Endothelial cell of umbilical vein (primary cell): ENCODE measurements around the gene SNX9.
"Not testable (repeated sequence)": the region's sequence is repeated elsewhere in the genome, so short reads cannot be mapped to it uniquely, and the experiment has no call there.

Experiments
- EZH2 ChIP-seq: IDR thresholded peaks from 2 replicates; pipeline ENCODE4 v1.6.1; 2012; ENCODE audit warnings: borderline replicate concordance, low read depth, mild to moderate bottlenecking, moderate library complexity, low read length, inconsistent platforms; ENCODE audit not compliant: severe bottlenecking
- POLR2AphosphoS5 ChIP-seq: IDR thresholded peaks from 2 replicates; pipeline ENCODE4 v1.6.1; 2012; ENCODE audit warnings: low read depth, mild to moderate bottlenecking, control low read depth, low read length, moderate library complexity; ENCODE audit not compliant: insufficient read depth
- TF ChIP-seq, protein P1 (sequence below), 2 donors: IDR thresholded peaks; 1 replicate in 1 of 2; 2 replicates in 1 of 2; pipeline ENCODE4 v1.5.1; 2011; ENCODE audit warnings: low read length in 2 of 2, mild to moderate bottlenecking in 2 of 2, moderate library complexity in 2 of 2, control low read depth in 1 of 2, inconsistent platforms in 1 of 2, low read depth in 1 of 2; ENCODE audit not compliant: insufficient read depth in 1 of 2; ENCODE audit errors: extremely low read depth in 1 of 2

DNA sequence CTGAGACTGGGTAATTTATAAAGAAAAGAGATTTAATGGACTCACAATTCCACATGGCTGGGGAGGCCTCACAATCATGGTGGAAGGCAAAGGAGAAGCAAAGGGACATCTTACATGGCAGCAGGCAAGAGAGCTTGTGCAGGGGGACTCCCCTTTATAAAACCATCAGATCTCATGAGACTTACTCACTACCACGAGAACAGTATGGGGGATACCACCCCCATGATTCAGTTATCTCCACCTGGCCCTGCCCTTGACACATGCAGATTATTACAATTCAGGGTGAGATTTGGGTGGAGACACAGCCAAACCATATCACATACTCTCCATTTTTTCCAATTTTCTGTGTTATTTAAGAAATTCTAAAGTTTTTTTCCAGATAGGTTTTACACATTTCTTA is 35.6 kb downstream of the SNX9 start:
- not testable (repeated sequence) for TF ChIP-seq POLR2AphosphoS5, EZH2
- TF ChIP-seq, protein P1, sequence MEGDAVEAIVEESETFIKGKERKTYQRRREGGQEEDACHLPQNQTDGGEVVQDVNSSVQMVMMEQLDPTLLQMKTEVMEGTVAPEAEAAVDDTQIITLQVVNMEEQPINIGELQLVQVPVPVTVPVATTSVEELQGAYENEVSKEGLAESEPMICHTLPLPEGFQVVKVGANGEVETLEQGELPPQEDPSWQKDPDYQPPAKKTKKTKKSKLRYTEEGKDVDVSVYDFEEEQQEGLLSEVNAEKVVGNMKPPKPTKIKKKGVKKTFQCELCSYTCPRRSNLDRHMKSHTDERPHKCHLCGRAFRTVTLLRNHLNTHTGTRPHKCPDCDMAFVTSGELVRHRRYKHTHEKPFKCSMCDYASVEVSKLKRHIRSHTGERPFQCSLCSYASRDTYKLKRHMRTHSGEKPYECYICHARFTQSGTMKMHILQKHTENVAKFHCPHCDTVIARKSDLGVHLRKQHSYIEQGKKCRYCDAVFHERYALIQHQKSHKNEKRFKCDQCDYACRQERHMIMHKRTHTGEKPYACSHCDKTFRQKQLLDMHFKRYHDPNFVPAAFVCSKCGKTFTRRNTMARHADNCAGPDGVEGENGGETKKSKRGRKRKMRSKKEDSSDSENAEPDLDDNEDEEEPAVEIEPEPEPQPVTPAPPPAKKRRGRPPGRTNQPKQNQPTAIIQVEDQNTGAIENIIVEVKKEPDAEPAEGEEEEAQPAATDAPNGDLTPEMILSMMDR (IDR thresholded peaks at IDR 0.05; ENCODE audit: extremely low read depth in 1 of 2, insufficient read depth in 1 of 2, low read depth in 1 of 2, low read length in 2 of 2), result not testable (repeated sequence)
